HG03135 (cell line): ENCODE data around the gene USP9X.
"Not testable (repeated sequence)": the region's sequence is repeated elsewhere in the genome, so short reads cannot be mapped to it uniquely, and the experiment has no call there.

Experiments
- ATAC-seq: cut with Tn5 transposase; IDR thresholded peaks from one replicate; pipeline ENCODE4 v1.9.1; 2021; ENCODE audit warnings: mild to moderate bottlenecking, moderate library complexity; ENCODE audit not compliant: unreplicated experiment

The USP9X gene

GRCh38 chrX:41084893-41085511, at the start of gene USP9X:
USP9X (plus strand) TSS chrX:41085445; CDS start chrX:41123629, 38,184 bp downstream.
- ATAC-seq = peak; percentile 53

GRCh38 chrX:41035582-41035981, 49.7 kb upstream of the USP9X start:
- ATAC-seq = no peak

GRCh38 chrX:41036668-41037326, 48.4 kb upstream of the USP9X start:
- no peak for ATAC-seq

- no peak for ATAC-seq
These were observed 42.0 kb upstream of the USP9X start for GRCh38 chrX:41043196-41043595.

GRCh38 chrX:41043674-41044345, 41.4 kb upstream of the USP9X start:
- no peak for ATAC-seq

GRCh38 chrX:41045960-41046567, 39.2 kb upstream of the USP9X start:
- no peak for ATAC-seq

- ATAC-seq = no peak
These were observed 37.2 kb upstream of the USP9X start for GRCh38 chrX:41047878-41048534.

GRCh38 chrX:41050359-41050758, 34.9 kb upstream of the USP9X start:
- no peak for ATAC-seq

GRCh38 chrX:41051288-41051687, 34.0 kb upstream of the USP9X start:
- no peak for ATAC-seq

- ATAC-seq = no peak
These were observed 29.5 kb upstream of the USP9X start for GRCh38 chrX:41055740-41056139.

GRCh38 chrX:41063276-41063675, 22.0 kb upstream of the USP9X start:
- ATAC-seq = not testable (repeated sequence)

- ATAC-seq = no peak
These were observed 21.2 kb upstream of the USP9X start for GRCh38 chrX:41064018-41064417.

GRCh38 chrX:41066391-41066790, 18.9 kb upstream of the USP9X start:
- no peak for ATAC-seq

- no peak for ATAC-seq
These were observed 18.3 kb upstream of the USP9X start for GRCh38 chrX:41066969-41067368.

GRCh38 chrX:41067721-41068120, 17.5 kb upstream of the USP9X start:
- ATAC-seq = no peak

GRCh38 chrX:41076742-41077141, 8.5 kb upstream of the USP9X start:
- no peak for ATAC-seq

- ATAC-seq = no peak
These were observed 3.4 kb upstream of the USP9X start for GRCh38 chrX:41081821-41082220.

- no peak for ATAC-seq
These were observed 2.5 kb upstream of the USP9X start for GRCh38 chrX:41082783-41083182.

GRCh38 chrX:41084044-41084892, 977 bp upstream of the USP9X start:
- ATAC-seq = peak; percentile 68

- peak; percentile 30 for ATAC-seq
These were observed 250 bp downstream of the USP9X start for GRCh38 chrX:41085512-41085877.
